ENCODE results near the gene PITRM1. TPM values are rescaled to one million over a fixed set of nuclear protein-coding genes. Genes with fewer than 3 reads are reported as not detected.

The PITRM1 gene
- total RNA-seq, 2 donors from 2014 or later: 45.3 to 50.2 TPM

DNA sequence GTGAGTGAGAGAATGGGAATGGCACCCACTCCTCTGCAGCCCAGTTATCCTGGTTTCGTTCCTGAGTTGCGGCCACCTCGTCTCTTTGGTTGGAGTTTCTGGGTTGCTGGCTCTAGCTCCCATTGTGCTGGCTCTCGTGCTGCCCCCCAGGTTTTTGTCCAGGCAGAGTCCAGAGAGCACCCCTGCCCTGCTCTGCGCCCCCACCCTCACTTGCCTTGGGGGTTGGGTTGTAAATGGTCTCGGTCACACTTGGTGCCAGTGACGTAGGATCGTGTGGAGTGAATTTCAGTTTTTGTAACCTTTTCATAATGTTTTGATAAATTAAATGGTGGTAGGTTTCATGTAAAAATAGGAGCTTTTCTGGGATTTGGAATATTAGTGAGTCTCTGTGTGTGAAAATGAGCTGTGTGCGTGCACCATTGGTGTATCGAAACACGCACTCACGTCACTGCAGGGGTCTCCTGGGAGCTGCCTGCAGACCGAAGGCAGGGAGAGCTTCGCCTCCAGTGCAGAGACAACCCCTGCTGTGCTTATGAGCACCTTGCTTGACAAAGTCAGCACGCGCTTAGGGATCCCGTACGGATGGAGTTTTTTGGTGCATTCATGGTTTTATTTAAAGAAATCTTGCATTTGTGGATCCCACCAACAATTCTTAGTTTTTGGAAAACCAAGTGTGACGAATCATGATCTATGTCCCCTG lies 72.3 kb downstream of the PITRM1 start:
- Mint-ChIP-seq H3K27ac (peak overlapping the region; percentile 30), H3K9me3 (no peaks in the 10 kb centered on the region), H3K36me3 (ENCODE audit: low read depth) (peaks cover 45% of the 10 kb centered on the region), H3K4me1 (peaks cover 18% of the 10 kb centered on the region), H3K27me3 (ENCODE audit: insufficient read depth) (no peaks in the 10 kb centered on the region), H3K4me3 (no peak overlapping the region)
- Histone ChIP-seq H3K27ac (ENCODE audit: low read depth, low read length) (no peak overlapping the region), H3K27me3 (ENCODE audit: control insufficient read depth, insufficient read depth, low read length, poor library complexity, severe bottlenecking) (no peaks in the 10 kb centered on the region), H3K4me3 (ENCODE audit: low read length) (no peak overlapping the region), H3K9ac (ENCODE audit: extremely low read depth, low read length, poor library complexity, severe bottlenecking) (no peak overlapping the region), H3K9me3 (ENCODE audit: control insufficient read depth, low read length) (no peaks in the 10 kb centered on the region), H3K36me3 (ENCODE audit: control insufficient read depth, insufficient read depth, low read length) (peaks cover 13% of the 10 kb centered on the region), H3K4me1 (ENCODE audit: control insufficient read depth, insufficient read depth, low read length) (peaks cover 9% of the 10 kb centered on the region)
- WGBS, 2 experiments (ENCODE audit: insufficient coverage in 1 of 2, insufficient read length in 1 of 2): 95 to 97% methylated on average over 13 to 19 of the region's 19 CpGs
- TF ChIP-seq, protein P1, sequence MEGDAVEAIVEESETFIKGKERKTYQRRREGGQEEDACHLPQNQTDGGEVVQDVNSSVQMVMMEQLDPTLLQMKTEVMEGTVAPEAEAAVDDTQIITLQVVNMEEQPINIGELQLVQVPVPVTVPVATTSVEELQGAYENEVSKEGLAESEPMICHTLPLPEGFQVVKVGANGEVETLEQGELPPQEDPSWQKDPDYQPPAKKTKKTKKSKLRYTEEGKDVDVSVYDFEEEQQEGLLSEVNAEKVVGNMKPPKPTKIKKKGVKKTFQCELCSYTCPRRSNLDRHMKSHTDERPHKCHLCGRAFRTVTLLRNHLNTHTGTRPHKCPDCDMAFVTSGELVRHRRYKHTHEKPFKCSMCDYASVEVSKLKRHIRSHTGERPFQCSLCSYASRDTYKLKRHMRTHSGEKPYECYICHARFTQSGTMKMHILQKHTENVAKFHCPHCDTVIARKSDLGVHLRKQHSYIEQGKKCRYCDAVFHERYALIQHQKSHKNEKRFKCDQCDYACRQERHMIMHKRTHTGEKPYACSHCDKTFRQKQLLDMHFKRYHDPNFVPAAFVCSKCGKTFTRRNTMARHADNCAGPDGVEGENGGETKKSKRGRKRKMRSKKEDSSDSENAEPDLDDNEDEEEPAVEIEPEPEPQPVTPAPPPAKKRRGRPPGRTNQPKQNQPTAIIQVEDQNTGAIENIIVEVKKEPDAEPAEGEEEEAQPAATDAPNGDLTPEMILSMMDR (conservative IDR thresholded peaks at IDR 0.05): no peak
- no peak for DNase-seq

DNA sequence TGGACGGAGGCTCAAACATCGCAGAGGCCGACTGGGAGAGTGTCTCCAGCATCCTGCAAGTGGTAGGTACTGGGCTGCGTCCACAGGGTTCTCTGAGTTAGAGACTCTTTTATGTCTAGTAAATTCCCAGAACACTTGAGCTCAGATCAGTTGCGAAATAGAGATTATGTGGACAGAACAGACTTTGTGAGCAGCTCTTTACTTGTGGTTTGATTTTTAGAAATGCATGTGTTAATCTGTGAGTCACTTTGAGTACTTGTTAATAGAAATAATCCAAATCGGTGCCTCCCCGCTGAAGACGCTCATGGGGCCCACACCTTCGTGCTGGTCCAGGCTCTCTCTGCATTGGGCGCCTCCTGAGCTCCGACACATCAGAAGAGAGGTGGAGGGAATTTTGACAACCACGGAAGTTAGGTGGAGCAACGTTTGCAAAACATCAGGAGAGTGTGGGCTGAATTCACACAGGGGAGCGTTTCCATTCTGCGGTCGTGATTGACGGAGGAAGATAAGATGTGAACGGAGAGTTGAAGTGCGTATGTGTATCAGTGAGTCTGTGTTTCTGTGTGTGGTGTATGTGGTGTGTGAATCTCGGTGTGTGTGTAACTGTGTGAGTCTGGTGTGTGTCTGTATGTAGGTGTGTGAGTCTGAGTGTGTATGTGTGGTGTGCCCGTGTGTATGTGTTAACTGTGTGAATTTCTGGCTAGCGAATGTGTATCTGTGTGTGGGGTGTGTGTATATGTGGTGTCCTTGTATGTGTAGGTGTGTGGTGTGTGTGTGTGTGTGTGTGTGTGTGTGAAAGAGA lies 73.1 kb downstream of the PITRM1 start:
- no peak overlapping the region for H3K4me3 Mint-ChIP-seq
- no peak overlapping the region for H3K9ac ChIP-seq (ENCODE audit: extremely low read depth, low read length, poor library complexity, severe bottlenecking)
- H3K9me3 ChIP-seq (ENCODE audit: control insufficient read depth, low read length): no peaks in the 10 kb centered on the region
- H3K27ac ChIP-seq (ENCODE audit: low read depth, low read length): no peak overlapping the region
- peaks cover 43% of the 10 kb centered on the region for H3K36me3 Mint-ChIP-seq (ENCODE audit: low read depth)
- no peak overlapping the region for H3K27ac Mint-ChIP-seq
- H3K4me1 ChIP-seq (ENCODE audit: control insufficient read depth, insufficient read depth, low read length): peaks cover 12% of the 10 kb centered on the region
- H3K9me3 Mint-ChIP-seq: no peaks in the 10 kb centered on the region
- no peak overlapping the region for H3K4me3 ChIP-seq (ENCODE audit: low read length)
- H3K4me1 Mint-ChIP-seq: peaks cover 26% of the 10 kb centered on the region
- TF ChIP-seq, protein P1 (conservative IDR thresholded peaks at IDR 0.05): no peak
- DNase-seq: no peak
- no peaks in the 10 kb centered on the region for H3K27me3 Mint-ChIP-seq (ENCODE audit: insufficient read depth)
- 94 to 95% methylated on average over 16 to 22 of the region's 22 CpGs for WGBS, 2 experiments (ENCODE audit: insufficient coverage in 1 of 2, insufficient read length in 1 of 2)
- H3K27me3 ChIP-seq (ENCODE audit: control insufficient read depth, insufficient read depth, low read length, poor library complexity, severe bottlenecking): no peaks in the 10 kb centered on the region
- H3K36me3 ChIP-seq (ENCODE audit: control insufficient read depth, insufficient read depth, low read length): peaks cover 12% of the 10 kb centered on the region

DNA sequence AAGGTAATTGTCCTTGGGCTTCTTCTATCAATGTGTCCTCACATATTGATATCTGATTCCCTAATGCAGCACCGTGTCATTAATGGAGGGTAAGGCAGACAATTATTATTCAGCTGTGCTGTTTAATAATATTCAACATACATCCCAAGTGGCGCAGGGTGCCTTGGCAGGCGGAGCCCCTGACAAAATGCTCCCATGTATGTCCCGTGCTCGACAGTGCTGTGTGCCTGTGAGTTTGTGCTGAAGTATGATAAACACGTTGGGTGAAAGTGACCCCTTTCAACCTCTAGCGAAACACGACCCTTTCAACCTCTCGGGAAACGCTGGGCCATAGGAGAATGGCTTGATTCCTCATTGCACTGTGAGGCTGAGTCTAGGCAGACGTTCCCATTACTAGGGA lies 73.9 kb downstream of the PITRM1 start:
- H3K36me3 ChIP-seq (ENCODE audit: control insufficient read depth, insufficient read depth, low read length): peaks cover 6% of the 10 kb centered on the region
- no peak for DNase-seq
- Mint-ChIP-seq H3K27me3 (ENCODE audit: insufficient read depth) (no peaks in the 10 kb centered on the region), H3K27ac (no peak overlapping the region), H3K4me3 (no peak overlapping the region), H3K36me3 (ENCODE audit: low read depth) (peaks cover 39% of the 10 kb centered on the region), H3K9me3 (no peaks in the 10 kb centered on the region), H3K4me1 (peaks cover 34% of the 10 kb centered on the region)
- no peak overlapping the region for H3K9ac ChIP-seq (ENCODE audit: extremely low read depth, low read length, poor library complexity, severe bottlenecking)
- H3K27ac ChIP-seq (ENCODE audit: low read depth, low read length): no peak overlapping the region
- 85 to 90% methylated on average over 11 of the region's 11 CpGs for WGBS, 2 experiments (ENCODE audit: insufficient coverage in 1 of 2, insufficient read length in 1 of 2)
- H3K27me3 ChIP-seq (ENCODE audit: control insufficient read depth, insufficient read depth, low read length, poor library complexity, severe bottlenecking): no peaks in the 10 kb centered on the region
- H3K4me3 ChIP-seq (ENCODE audit: low read length): no peak overlapping the region
- no peaks in the 10 kb centered on the region for H3K9me3 ChIP-seq (ENCODE audit: control insufficient read depth, low read length)
- H3K4me1 ChIP-seq (ENCODE audit: control insufficient read depth, insufficient read depth, low read length): peaks cover 14% of the 10 kb centered on the region
- TF ChIP-seq, protein P1 (conservative IDR thresholded peaks at IDR 0.05): no peak
